ENCODE measurements around the gene MPRIP. TPM values are rescaled to one million over a fixed set of nuclear protein-coding genes. Genes with fewer than 3 reads are reported as not detected.

The MPRIP gene
- total and polyA plus RNA-seq, 2 of the 13 experiments (the other 11 are each of a cell fraction or from before 2014, with no cell fraction given): 50.2 to 52.4 TPM

GRCh38 chr17:16997514-16998429 is 44.5 kb upstream of the MPRIP start:
- no peaks in the 10 kb centered on the region for H4K20me1 ChIP-seq (ENCODE audit: insufficient read depth, low read length)
- H3K4me2 ChIP-seq (ENCODE audit: low read depth, low read length): no peak overlapping the region
- H3K36me3 ChIP-seq (replicated peaks in 1 of 2; ENCODE audit: control insufficient read depth in 1 of 2, insufficient read depth in 2 of 2, low read length in 2 of 2): no peaks in the 10 kb centered on the region
- no peaks in the 10 kb centered on the region for H3K9me3 ChIP-seq (ENCODE audit: low read length)
- H3K4me1 ChIP-seq (ENCODE audit: insufficient read depth, low read length): peaks cover 14% of the 10 kb centered on the region
- H2AFZ ChIP-seq (ENCODE audit: low read length): no peak overlapping the region
- no TSS peak for BruUV-seq (replicated peaks)
- no peak overlapping the region for H3K9ac ChIP-seq (ENCODE audit: insufficient read depth, low read depth, low read length)
- no peak for ATAC-seq
- H3K79me2 ChIP-seq (ENCODE audit: insufficient read depth, low read length): no peaks in the 10 kb centered on the region
- DNase-seq (ENCODE audit: low spot score): no peak
- no peak for FAIRE-seq
- H3K27me3 ChIP-seq (ENCODE audit: control insufficient read depth in 1 of 2, insufficient read depth in 2 of 2, low read length in 2 of 2): peaks cover 0 to 7% of the 10 kb centered on the region in 2 experiments; a peak in 2 of 5 replicates
- in situ Hi-C loops (cut with HindIII; ENCODE audit: extremely low pct_ligation_motif_present, low pct_unique_long_range_greater_than_20kb) (no loop called here), intact Hi-C loops (cut with micrococcal nuclease; ENCODE audit: unreplicated experiment) (no loop called here)
- H3K27ac ChIP-seq (ENCODE audit: extremely low read length, insufficient read depth, low read length): no peak overlapping the region
- ChIA-PET CTCF (ENCODE audit: low intra/inter-chr PET ratio, low total read pairs) (no interaction called here), POLR2A (no interaction called here)
- no peak overlapping the region for H3K4me3 ChIP-seq (replicated peaks in 1 of 3; ENCODE audit: insufficient read depth in 1 of 3, low read depth in 2 of 3, low read length in 3 of 3)
- WGBS (ENCODE audit: low lambda C conversion rate): 29% methylated on average over 6 of the region's 14 CpGs
- TF ChIP-seq WIZ (CRISPR knock-in tag; IDR thresholded peaks at IDR 0.05): no peak
- peak; percentile 77; the same call in 1 of the 2 replicates for TF ChIP-seq HNRNPL (IDR thresholded peaks at IDR 0.05; ENCODE audit: low read depth, low read length)
- TF ChIP-seq ZNF616 (CRISPR knock-in tag; IDR thresholded peaks at IDR 0.05; ENCODE audit: low read depth): peak; percentile 96; the same call in 1 of the 2 replicates

- Histone ChIP-seq H3K79me2 (ENCODE audit: insufficient read depth, low read length) (no peaks in the 10 kb centered on the region), H3K4me3 (replicated peaks in 1 of 3; ENCODE audit: insufficient read depth in 1 of 3, low read depth in 2 of 3, low read length in 3 of 3) (no peak overlapping the region), H3K27ac (ENCODE audit: extremely low read length, insufficient read depth, low read length) (no peak overlapping the region), H3K27me3 (ENCODE audit: control insufficient read depth in 1 of 2, insufficient read depth in 2 of 2, low read length in 2 of 2) (peaks cover 0 to 22% of the 10 kb centered on the region in 2 experiments; a peak in 4 of 5 replicates), H4K20me1 (ENCODE audit: insufficient read depth, low read length) (no peaks in the 10 kb centered on the region), H3K36me3 (replicated peaks in 1 of 2; ENCODE audit: control insufficient read depth in 1 of 2, insufficient read depth in 2 of 2, low read length in 2 of 2) (no peaks in the 10 kb centered on the region), H2AFZ (ENCODE audit: low read length) (no peak overlapping the region), H3K4me1 (ENCODE audit: insufficient read depth, low read length) (peaks cover 19% of the 10 kb centered on the region), H3K9me3 (ENCODE audit: low read length) (no peaks in the 10 kb centered on the region), H3K9ac (ENCODE audit: insufficient read depth, low read depth, low read length) (no peak overlapping the region), H3K4me2 (ENCODE audit: low read depth, low read length) (no peak overlapping the region)
- ChIA-PET POLR2A (no interaction called here), CTCF (ENCODE audit: low intra/inter-chr PET ratio, low total read pairs) (no interaction called here)
- BruUV-seq (replicated peaks): no TSS peak
- DNase-seq (ENCODE audit: low spot score) (no peak), ATAC-seq (no peak), FAIRE-seq (no peak)
- TF ChIP-seq HOXA7 (CRISPR knock-in tag; IDR thresholded peaks at IDR 0.05) (no peak), ZNF256 (CRISPR knock-in tag; conservative IDR thresholded peaks at IDR 0.05) (no peak), ZNF770 (CRISPR knock-in tag; IDR thresholded peaks at IDR 0.05) (no peak), ZNF124 (CRISPR knock-in tag; IDR thresholded peaks at IDR 0.05) (no peak), ZNF710 (CRISPR knock-in tag; IDR thresholded peaks at IDR 0.05; ENCODE audit: borderline replicate concordance) (no peak), RBAK (CRISPR knock-in tag; IDR thresholded peaks at IDR 0.05) (no peak), ZBTB1 (CRISPR knock-in tag; IDR thresholded peaks at IDR 0.05; ENCODE audit: borderline replicate concordance) (no peak), TBL1XR1 (IDR thresholded peaks at IDR 0.05; ENCODE audit: borderline replicate concordance, low read length, partially characterized antibody) (no peak), EED (CRISPR knock-in tag; IDR thresholded peaks at IDR 0.05) (no peak)
- WGBS (ENCODE audit: low lambda C conversion rate): 24% methylated on average over 7 of the region's 7 CpGs
- intact Hi-C loops (cut with micrococcal nuclease; ENCODE audit: unreplicated experiment) (loop anchor here (5.0 kb wide), 2 partner anchors 42 to 312 kb away; partner anchors contain the start of gene MPRIP), in situ Hi-C loops (cut with HindIII; ENCODE audit: extremely low pct_ligation_motif_present, low pct_unique_long_range_greater_than_20kb) (loop anchor here (5.0 to 10.0 kb wide), 2 partner anchors 142 to 315 kb away; no protein-coding TSS in a partner anchor)
These were observed 42.2 kb upstream of the MPRIP start for GRCh38 chr17:16999931-17000625.
